GM11168 (cell line): ENCODE data around the gene POLN.
"Not testable (repeated sequence)": the region's sequence is repeated elsewhere in the genome, so short reads cannot be mapped to it uniquely, and the experiment has no call there.

Experiments
- in situ Hi-C: fragments of 300-500 bp; cut with MboI; formaldehyde crosslinking; loops from one replicate; pipeline ENCODE4 v1.12.0; 2022; ENCODE audit warnings: low sequenced_read_pairs; ENCODE audit not compliant: unreplicated experiment

POLN gene

DNA sequence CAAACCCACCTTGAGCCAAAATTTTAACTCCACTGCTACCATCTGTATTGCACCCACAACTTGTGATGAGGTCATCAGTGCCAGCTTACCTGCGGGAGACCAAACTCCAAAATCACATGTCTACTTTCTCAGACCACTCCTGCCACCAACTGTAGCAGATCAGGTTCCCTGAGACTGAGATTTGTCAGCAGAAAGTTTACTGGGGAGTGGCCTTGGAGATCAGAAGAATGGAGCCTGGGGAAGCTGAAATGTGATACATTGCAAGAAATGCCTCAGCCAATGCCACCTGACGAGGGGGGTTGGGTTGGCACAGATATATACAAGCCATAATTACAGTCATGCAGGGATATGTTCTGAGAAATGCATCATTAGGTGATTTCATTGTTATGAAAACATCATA is 19.1 kb downstream of the POLN start:
- in situ Hi-C loops, result no loop called here

DNA sequence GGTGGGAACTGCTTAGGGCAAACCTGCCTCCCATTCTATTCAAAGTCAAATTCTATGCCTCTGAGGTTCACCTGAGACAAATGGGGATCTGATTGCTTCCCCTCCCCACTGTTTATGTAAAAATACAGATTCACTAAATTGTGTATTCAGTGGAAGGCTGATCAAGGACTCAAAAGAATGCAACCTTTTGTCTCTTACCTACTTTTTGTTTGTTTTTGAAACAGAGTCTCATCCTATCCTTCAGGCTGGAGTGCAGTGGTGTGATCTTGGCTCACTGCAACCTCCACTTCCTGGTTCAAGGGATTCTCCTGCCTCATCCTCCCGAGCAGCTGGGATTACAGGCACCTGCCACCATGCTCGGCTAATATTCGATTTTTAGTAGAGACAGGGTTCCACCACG is 20.5 kb downstream of the POLN start:
- in situ Hi-C loops, result not testable (repeated sequence)

DNA sequence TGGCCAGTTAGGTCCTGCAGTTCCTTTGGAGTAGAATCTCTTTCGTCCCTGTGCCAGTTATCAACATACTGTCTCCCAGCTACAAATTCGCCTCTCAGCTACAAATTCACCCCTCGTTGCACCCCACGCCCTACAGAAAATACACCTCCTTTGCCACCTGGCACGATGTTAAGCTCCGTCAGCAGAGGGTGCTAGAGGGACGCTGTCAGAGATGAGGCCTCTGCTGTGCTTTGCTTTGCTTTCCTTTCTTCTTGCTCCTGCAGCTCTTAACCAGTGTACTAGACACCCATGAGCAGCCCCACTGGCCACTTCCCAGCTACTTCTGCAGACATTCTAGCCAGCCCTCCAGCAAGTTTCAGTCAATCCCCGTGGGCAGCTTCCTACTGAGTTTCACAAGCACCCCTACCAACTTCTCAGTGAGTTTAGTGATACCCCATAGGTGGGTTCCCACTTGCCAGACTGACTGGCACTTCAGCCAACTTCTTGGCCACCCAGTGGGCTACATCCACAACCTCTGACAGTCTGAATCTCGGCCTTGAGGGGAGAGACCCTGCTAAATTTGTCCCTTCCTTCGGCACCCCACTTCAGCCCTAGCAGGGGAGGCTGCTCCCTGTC is 21.8 kb downstream of the POLN start:
- in situ Hi-C loops, result no loop called here

DNA sequence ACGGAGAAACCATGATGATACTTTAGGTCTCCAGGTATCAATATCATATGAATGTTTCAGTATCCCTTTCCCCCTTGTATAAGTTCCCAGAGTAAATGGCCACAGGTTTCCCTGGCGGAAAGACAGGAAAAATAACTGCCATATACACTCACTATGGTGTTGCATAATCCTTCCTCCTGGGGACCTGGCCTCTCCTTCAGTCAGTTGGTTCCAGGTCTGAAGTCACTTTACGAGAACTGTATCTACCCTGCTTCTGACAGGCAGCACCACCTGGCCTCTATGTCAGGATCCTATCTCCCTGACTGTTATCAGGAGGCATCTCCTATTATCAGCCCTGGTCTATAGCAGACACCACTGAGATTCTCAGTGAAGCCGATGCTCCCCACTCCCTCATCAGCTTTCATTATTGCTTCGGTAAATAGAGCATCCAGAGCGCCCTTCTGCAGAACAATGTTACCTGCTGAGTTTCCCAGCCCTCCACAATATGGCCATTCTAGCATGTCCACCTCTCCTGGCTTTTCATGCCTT is 22.6 kb downstream of the POLN start:
- in situ Hi-C loops, result no loop called here

DNA sequence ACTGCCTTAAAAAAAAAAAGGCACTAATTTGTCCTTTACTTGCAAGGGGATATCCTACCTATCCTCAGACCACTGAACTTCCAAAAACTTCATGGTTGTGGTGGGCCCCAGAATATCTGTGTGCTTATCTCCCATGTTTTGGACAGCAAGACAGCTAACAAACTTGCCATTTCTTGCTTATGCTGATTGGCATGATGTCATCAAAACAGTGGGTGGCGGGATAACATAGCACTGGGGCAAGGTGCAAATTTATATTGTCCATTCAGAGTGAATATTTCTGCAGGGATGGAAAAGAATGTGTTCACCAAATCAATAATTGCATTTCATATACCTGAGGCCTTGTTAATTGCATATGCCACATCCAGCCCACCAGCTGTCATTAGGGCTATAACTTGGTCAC is 23.5 kb downstream of the POLN start:
- in situ Hi-C loops, result no loop called here

DNA sequence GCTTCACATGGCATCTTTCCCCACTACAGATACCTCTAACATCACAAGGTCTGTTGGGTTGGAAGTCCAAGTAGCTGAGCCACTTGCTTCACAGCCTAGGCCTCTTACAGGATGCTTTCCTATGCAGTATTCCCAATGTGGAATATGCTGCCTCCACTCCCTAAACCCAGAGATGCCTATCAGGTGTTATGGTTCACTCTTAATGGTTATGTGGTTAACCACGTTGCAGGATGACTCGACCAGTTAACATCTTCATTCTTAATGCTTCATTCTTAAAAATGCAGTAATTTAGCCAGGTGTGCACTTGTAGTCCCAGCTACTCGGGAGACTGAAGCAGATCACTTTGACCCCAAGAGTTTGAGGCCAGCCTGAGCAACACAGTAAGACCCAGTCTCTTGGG is 24.2 kb downstream of the POLN start:
- in situ Hi-C loops, result no loop called here

DNA sequence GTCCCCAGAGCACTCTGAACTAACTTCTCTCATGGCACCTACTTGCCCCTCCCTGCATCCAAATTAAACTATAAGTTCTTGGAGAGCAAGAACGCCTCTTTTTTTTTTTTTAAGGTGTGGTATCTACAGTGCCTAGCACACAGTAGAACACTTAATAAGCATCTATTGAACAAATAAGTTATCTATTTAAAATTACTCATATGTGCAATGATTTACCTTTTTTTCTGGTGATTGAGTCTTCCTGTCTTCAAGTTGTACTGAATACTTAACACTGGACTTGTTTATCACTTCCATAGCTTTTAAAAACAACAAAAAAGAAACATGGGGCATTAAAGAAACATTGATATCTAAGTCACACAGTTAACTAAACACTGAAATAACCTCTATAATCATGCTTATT is 29.1 kb downstream of the POLN start:
- in situ Hi-C loops, result no loop called here

DNA sequence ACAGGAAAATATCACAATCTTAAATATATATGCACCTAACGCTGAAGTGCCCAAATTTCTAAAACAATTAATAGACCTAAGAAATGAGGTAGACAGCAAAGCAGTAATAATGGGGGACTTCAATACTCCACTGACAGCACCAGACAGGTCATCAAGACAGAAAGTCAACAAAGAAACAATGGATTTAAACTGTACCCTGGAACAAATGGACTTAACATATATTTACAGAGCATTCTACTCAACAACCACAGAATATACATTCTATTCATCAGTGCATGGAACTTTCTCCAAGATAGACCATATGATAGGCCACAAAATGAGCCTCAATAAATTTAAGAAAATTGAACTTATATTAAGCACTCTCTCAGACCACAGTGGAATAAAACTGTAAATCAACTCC is 39.1 kb downstream of the POLN start:
- in situ Hi-C loops, result not testable (repeated sequence)

DNA sequence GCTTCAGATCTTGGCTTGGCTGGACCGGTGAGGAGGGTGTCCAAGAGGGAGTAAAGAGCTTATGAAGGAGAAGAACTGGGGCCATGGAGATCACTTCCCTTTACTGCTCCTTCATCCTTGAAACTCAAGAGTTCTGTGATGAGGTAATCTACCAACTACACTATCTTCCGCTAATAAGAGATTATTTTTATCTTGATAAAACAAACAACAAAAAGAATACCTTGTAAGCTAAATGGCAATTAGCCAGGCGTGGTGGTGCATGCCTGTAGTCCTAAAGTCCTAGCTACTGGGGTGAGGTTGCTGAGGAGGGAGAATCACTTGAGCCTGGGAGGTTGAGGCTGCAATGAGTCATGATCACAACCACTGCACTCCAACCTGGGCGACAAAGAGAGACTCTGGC is 47.4 kb downstream of the POLN start:
- in situ Hi-C loops, result no loop called here

DNA sequence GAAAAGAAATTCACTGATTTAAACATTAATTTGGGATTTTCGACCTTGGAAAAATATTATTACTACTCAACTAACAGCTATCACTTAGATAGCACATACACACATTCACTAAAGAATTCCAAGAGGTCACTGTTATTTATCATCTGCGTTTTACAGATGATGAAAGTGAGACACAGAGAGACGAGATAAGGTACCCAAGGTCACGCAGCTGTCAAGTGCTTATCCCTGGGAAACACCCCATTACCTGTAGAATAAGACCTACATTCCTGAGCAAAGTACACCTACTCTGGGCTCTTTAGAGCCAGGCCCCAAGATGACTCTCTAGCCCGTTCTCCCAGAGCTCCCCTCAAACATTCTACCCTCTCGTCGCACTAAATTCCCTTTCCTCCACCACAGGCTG is 48.6 kb downstream of the POLN start:
- in situ Hi-C loops, result no loop called here

DNA sequence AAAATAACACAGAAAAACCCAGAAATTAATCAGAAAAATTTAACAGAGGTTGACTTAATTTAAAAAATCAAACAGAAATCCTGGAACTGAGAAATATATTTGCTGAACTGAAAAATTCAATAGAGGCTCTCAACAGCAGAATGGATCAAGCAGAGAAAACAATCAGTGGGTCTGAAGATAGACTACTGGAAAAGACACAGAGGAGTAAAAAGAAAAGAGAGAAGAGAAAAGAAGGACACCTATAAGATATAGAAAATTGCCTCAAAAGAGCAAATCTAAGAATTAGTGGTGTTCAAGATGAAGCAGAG is 55.1 kb downstream of the POLN start:
- in situ Hi-C loops, result no loop called here

DNA sequence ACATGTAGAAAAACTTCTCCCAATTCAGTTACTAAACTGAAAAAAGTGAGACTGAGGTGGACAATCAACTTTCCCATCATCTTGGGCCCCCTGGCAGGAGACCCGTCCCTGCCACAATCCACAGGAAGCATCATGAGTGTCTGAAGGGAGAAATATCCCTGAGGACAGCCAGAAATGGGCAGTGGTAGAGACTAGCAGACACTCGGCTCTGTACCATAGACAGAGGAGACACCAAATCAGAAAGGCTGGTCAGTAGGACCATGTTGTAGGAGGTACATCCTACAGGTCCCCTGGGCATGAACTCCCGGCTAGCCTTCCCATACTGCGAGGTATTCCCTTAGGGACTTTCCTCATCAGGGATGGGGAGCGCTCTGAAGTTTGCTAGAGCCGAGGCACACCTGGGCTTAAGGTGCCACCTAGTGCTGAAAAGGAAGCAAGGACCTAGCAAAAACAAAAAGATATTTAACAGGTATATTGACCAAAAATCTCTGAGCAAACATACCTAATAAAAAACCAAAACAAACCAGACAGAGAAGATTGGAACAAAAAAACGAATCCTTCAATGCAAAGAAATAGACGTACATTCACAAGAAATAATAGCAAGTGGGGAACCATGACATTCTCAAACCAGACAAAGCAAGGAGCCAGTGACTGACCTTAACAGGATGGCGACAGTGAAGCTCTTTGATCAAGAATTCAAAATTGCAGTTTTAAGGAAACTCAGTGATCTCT is 55.6 kb downstream of the POLN start:
- in situ Hi-C loops, result no loop called here

DNA sequence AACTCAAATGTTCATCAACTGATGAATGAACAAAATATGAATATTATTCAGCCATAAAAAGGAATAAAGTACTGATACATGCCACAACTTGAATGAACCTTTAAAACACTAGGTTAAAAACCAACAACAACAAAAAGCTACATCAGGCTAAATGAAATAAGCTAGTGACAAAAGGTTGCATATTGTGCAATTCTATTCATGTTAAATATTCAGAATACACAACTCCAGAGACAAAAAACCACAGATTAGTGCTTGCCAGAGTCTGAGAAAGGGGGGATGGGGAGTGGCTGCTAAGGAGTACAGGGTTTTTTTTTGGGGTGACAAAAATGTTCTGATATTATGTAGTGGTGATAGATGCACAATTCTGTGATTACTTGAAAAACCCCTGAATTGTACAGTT is 58.5 kb downstream of the POLN start:
- in situ Hi-C loops, result no loop called here

DNA sequence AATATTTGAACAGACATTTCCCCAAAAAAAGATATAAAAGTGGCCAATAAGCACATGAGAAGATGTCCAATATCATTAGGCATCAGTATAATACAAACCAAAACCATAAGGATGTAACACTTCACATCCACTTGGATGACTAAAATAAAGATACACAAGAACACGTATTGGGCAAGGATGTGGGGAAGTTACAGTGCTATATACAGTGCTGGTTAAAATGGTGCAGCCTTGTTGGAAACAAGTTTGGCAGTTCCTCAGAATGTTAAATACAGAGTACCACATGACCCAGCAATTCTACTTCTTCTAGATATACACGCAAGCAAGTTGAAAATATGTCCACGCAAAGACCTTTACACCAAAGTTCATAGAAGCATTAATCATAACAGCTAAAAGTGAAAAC is 58.9 kb downstream of the POLN start:
- in situ Hi-C loops, result no loop called here

DNA sequence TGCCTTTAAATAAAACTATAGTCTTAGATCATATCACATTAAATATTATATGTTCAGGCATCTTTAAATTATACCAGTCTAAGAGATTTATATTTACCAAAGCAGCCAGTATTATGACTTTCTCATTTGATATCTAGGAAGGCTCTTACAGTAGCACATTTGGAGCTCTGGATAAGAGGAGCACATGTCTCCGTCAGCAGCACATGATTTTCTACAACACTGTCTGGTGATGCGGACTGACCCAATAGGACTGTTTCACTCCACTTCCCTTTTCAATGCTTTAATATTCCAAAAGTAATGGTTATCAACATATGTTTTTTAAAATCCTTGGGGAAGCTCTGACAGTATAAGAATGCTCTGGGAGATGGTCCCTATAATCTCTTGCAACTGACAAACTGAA is 61.5 kb downstream of the POLN start:
- in situ Hi-C loops, result no loop called here

DNA sequence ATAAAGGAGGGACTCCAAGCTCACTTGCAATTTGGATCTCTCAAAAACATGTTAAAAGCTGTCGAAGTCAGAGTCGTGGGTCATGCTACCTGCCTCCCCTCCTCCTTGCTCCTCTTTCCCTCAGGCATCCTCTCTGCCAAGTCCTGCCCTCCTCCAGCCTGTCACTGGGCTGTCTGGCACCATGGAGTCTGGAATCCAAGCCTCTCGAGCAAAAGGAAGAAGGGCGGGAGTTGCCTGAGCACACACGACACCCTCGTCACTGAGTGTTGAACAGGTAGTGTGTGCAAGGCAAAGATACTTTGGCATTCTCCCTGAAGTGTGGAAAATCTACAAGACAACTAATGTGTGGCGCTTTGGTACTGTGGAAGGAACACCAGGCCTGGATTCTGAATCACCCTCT is 62.2 kb downstream of the POLN start:
- in situ Hi-C loops, result no loop called here

DNA sequence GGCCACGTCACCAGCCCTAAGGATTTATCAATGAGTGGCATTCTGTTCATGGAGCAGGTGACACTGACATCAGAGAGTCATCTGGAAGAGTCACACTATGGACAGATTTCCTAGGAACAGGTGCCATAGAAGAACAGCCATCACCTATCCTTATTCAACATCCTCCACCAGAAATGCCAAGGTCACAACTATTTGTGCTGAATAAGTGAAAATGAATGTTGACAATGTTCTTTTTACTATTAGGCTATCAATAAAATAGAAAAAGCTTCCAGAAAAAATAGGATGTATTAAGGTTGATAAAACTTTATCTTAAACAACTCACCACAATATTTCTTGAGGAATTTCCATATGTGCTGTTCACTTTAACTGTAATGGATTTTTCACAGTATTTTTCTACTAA is 62.9 kb downstream of the POLN start:
- in situ Hi-C loops, result no loop called here

DNA sequence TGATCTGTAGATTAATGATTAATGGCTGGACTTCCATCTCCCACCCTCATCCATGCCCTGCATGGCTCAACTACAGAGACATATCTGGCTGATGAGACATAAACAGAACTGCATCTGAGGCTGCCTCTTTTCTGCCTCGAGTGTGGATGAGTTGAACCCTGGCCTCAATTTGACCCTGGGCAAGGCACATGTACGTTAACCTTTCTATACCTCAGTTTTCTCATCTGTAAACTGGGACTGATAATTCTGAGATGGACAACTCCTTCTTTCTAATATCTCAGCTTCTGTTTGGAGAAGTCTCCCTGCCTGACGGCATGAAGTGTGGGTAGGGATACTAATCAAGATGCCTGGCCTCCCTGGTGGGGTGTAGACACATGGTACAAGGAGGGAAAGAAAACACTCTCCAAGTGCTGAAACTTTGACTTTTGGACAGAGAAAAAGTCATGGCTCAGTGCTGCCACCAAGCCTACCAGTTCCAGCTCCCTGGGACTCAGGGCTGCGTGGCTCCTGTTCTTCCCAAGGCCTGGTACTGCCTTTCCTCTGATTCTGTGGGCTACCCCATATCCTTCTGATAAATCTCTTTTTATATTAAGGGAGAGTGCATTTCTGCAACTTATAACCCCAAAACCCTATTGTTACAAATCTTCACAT is 64.4 kb downstream of the POLN start:
- in situ Hi-C loops, result no loop called here

DNA sequence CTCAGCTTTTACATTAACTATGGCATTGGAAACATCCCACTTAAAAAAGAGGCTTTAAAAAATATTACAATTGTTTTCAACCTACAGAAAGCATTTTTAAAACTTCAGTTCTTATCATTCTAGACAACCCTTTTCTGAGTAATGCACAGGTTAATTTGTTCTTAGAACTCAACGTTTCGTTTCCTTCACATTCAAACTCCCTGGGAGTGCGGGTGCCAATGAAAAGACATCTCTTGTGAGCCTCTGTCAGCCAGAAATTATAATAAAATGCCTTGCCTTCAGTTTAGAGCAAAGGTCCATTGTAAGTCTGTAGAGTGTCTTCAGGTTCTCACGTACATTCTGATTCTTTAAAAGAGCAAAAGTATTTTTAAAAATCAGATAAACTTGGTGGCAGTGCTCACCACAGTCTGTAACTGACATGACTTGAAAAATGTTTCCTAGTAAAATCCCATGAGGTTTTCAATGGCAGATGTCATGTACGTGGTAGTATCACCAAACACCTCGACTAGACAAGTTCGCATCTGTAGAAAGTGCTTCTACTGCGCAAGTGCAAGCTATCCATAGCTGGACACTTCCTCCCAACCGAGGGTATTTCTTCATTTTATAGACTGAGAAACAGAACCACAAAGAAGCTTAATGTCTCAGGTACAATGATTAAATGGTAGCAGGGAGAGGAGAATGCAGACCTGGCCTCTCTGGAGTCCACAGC is 65.8 kb downstream of the POLN start:
- in situ Hi-C loops, result no loop called here

DNA sequence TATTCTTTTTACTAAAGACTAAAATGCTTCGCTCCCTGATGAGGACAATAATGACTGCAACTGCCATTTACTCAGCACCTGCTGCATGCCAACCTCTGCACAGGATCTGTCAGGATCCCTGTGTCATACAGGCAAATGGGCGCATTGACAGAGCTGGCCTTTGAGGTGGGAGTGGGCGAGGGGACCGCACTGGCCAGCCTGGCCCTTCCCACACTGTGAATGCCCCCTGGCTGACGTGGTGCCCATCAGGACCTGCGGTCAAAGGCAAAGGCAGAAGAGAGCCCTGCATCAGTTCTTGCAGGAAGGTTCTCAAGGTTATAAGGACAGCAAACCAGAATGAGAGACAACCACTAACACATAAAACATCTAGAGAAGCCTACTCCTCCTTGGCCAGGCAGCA is 67.9 kb downstream of the POLN start:
- in situ Hi-C loops, result no loop called here

DNA sequence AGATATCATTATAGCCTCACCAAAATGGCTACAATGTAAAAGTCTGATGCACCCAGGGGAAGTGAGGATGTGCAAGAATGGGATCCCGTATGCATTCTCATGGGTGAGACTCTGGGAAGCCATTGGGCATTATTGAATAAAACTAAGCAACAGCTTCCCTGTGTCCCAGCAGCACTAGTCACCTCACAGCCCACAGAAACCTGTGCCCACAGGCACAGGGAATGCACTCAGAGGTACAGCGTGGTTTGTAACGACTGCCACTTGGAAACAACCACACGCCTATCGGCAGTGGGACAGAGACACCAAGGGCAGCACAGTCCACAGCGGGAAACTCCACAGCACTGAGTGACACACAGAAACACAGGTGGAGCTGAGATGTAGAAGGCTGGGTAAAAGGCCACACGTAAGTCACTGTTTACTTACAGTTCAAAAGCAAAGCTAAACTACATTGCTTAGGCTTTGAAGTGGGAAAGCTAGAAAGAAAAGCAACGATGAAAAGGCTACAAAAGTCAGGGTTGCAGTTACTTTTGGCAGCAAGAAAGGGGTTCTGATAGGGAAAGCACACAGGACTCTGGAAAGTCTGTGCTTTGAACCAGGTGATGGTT is 69.2 kb downstream of the POLN start:
- in situ Hi-C loops, result no loop called here
